ENCODE measurements around the gene GRIN2A.

DNA sequence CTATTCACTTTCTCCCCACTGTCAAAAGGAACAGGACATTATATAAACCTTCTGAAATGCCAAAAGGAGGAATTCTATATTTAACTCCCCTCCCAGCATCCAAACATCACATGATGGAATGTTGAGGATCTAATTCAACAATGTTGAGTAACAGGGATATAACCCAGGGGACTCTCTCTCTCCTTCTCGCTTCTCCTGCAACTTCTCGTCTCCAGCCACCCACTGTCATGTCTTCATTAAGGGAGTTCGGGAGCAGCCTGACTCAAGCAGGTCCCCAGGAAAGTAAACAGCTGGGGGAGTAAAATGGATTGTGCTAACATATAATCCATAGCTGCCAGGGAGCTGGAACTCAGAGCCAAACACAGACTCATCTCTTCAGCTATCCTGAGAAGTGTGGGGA, 51.7 kb downstream of the GRIN2A start:
- TF ChIP-seq, protein P1, sequence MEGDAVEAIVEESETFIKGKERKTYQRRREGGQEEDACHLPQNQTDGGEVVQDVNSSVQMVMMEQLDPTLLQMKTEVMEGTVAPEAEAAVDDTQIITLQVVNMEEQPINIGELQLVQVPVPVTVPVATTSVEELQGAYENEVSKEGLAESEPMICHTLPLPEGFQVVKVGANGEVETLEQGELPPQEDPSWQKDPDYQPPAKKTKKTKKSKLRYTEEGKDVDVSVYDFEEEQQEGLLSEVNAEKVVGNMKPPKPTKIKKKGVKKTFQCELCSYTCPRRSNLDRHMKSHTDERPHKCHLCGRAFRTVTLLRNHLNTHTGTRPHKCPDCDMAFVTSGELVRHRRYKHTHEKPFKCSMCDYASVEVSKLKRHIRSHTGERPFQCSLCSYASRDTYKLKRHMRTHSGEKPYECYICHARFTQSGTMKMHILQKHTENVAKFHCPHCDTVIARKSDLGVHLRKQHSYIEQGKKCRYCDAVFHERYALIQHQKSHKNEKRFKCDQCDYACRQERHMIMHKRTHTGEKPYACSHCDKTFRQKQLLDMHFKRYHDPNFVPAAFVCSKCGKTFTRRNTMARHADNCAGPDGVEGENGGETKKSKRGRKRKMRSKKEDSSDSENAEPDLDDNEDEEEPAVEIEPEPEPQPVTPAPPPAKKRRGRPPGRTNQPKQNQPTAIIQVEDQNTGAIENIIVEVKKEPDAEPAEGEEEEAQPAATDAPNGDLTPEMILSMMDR (IDR thresholded peaks at IDR 0.05): no peak
- TF ChIP-seq POLR2A (IDR thresholded peaks at IDR 0.05): no peak
